A549 (cell line): Measurements from ENCODE around the gene GGTA1.

Source experiments
- ELK1 ChIP-seq: fragments of 150-350 bp; IDR thresholded peaks from 2 replicates; pipeline ENCODE4 v1.6.1; 2014; ENCODE audit warnings: low read depth, mild to moderate bottlenecking, low read length
- EP300 ChIP-seq, 2 experiments: fragments of >200 bp; sonication (Bioruptor Twin); formaldehyde crosslinking; IDR thresholded peaks; 2 replicates in 1 of 2; 3 replicates in 1 of 2; pipeline ENCODE4 v1.6.1; 2016 to 2017
- FOSB ChIP-seq: fragments of 250-450 bp; sonication (Bioruptor Pico); IDR thresholded peaks from 2 replicates; pipeline ENCODE4 v1.5.0; 2020; ENCODE audit warnings: mild to moderate bottlenecking, moderate library complexity
- HDAC2 ChIP-seq: fragments of 200-600 bp; sonication (generic); IDR thresholded peaks from 2 replicates; pipeline ENCODE4 v1.6.1; 2016
- JUN ChIP-seq, 2 experiments: fragments of >200 bp; sonication (Bioruptor Twin); formaldehyde crosslinking; IDR thresholded peaks; 2 replicates in 1 of 2; 3 replicates in 1 of 2; pipeline ENCODE4 v1.6.1; 2016 to 2017
- POLR2A ChIP-seq: IDR thresholded peaks from 2 replicates; pipeline ENCODE4 v1.6.1; 2012; ENCODE audit warnings: mild to moderate bottlenecking, low read length
- POLR2AphosphoS2 ChIP-seq: conservative IDR thresholded peaks from 2 replicates; pipeline ENCODE4 v1.6.1; 2012; ENCODE audit warnings: low read length, improper control_type of control experiment, inconsistent platforms
- RFX5 ChIP-seq: fragments of 450-650 bp; IDR thresholded peaks from 2 replicates; pipeline ENCODE4 v1.7.1; 2014; ENCODE audit warnings: antibody characterized with exemption, mild to moderate bottlenecking, moderate library complexity
- SMC3 ChIP-seq: fragments of >200 bp; sonication (Bioruptor Twin); formaldehyde crosslinking; IDR thresholded peaks from 3 replicates; pipeline ENCODE4 v1.6.1; 2018; ENCODE audit warnings: inconsistent platforms
- TP53 ChIP-seq: fragments of 250-450 bp; sonication (Bioruptor Pico); IDR thresholded peaks from 2 replicates; pipeline ENCODE4 v1.5.0; 2021; ENCODE audit warnings: mild to moderate bottlenecking, moderate library complexity
- USF2 ChIP-seq: fragments of 450-650 bp; IDR thresholded peaks from 2 replicates; pipeline ENCODE4 v1.6.1; 2014; ENCODE audit warnings: antibody characterized with exemption
- TF ChIP-seq, protein P1 (sequence below): fragments of >200 bp; sonication (Bioruptor Twin); formaldehyde crosslinking; IDR thresholded peaks from 3 replicates; pipeline ENCODE4 v1.5.1; 2016
- TF ChIP-seq, protein P2 (sequence below): fragments of >200 bp; sonication (Bioruptor Twin); formaldehyde crosslinking; IDR thresholded peaks from 3 replicates; pipeline ENCODE4 v1.6.1; 2016

- no peak for TF ChIP-seq RFX5
- TF ChIP-seq POLR2A, result no peak
- TF ChIP-seq, protein P1, sequence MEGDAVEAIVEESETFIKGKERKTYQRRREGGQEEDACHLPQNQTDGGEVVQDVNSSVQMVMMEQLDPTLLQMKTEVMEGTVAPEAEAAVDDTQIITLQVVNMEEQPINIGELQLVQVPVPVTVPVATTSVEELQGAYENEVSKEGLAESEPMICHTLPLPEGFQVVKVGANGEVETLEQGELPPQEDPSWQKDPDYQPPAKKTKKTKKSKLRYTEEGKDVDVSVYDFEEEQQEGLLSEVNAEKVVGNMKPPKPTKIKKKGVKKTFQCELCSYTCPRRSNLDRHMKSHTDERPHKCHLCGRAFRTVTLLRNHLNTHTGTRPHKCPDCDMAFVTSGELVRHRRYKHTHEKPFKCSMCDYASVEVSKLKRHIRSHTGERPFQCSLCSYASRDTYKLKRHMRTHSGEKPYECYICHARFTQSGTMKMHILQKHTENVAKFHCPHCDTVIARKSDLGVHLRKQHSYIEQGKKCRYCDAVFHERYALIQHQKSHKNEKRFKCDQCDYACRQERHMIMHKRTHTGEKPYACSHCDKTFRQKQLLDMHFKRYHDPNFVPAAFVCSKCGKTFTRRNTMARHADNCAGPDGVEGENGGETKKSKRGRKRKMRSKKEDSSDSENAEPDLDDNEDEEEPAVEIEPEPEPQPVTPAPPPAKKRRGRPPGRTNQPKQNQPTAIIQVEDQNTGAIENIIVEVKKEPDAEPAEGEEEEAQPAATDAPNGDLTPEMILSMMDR, result no peak
- TF ChIP-seq JUN (IDR thresholded peaks at IDR 0.05), result no peak
- TF ChIP-seq HDAC2, result no peak
- TF ChIP-seq ELK1, result no peak
- TF ChIP-seq, protein P2, sequence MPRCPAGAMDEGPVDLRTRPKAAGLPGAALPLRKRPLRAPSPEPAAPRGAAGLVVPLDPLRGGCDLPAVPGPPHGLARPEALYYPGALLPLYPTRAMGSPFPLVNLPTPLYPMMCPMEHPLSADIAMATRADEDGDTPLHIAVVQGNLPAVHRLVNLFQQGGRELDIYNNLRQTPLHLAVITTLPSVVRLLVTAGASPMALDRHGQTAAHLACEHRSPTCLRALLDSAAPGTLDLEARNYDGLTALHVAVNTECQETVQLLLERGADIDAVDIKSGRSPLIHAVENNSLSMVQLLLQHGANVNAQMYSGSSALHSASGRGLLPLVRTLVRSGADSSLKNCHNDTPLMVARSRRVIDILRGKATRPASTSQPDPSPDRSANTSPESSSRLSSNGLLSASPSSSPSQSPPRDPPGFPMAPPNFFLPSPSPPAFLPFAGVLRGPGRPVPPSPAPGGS, result no peak
- no peak for TF ChIP-seq TP53 (CRISPR knock-in tag)
- no peak for TF ChIP-seq USF2
- no peak for TF ChIP-seq SMC3
- no peak for TF ChIP-seq EP300 (IDR thresholded peaks at IDR 0.05)
- TF ChIP-seq POLR2AphosphoS2, result no peak
- TF ChIP-seq FOSB (CRISPR knock-in tag), result no peak
Measured at GRCh38 chr9:121453232-121453892, 46.3 kb downstream of the GGTA1 start.
